Right ventricle myocardium inferior (tissue), 1 donor: Measurements from ENCODE around the gene CADPS. TPM values are rescaled to one million over a fixed set of nuclear protein-coding genes. Genes with fewer than 3 reads are reported as not detected.
A peak's percentile ranks its signal among the peaks of the same experiment; 100 is the strongest.

Source experiments
- ATAC-seq: fragments of 200-7000 bp; cut with Tn5 transposase; one replicate; pipeline ENCODE4 v1.9.1; 2020; ENCODE audit warnings: mild to moderate bottlenecking, moderate library complexity
- DNase-seq: peaks from one replicate; pipeline ENCODE4 v3.0.0; 2021; ENCODE audit errors: missing footprints
- intact Hi-C: fragments of 100-400 bp; cut with DNase I; formaldehyde crosslinking; loops from one replicate; pipeline ENCODE4 v1.11.0; 2022
- total RNA-seq: library from RNA; stranded (reverse); fragmentation: NEBNext Ultra II Directional; extraction: Animal tissue kit (Norgen Biotek cat#: 25700); gene quantifications from one replicate; pipeline ENCODE4 v1.2.1, GENCODE V29; 2021
- donor health status: DM: no; HTN: yes; CAD: no; lungs with severe emphysema.

The CADPS gene
- total RNA-seq, 1 donor from 2014 or later, result 10.4 TPM

DNA sequence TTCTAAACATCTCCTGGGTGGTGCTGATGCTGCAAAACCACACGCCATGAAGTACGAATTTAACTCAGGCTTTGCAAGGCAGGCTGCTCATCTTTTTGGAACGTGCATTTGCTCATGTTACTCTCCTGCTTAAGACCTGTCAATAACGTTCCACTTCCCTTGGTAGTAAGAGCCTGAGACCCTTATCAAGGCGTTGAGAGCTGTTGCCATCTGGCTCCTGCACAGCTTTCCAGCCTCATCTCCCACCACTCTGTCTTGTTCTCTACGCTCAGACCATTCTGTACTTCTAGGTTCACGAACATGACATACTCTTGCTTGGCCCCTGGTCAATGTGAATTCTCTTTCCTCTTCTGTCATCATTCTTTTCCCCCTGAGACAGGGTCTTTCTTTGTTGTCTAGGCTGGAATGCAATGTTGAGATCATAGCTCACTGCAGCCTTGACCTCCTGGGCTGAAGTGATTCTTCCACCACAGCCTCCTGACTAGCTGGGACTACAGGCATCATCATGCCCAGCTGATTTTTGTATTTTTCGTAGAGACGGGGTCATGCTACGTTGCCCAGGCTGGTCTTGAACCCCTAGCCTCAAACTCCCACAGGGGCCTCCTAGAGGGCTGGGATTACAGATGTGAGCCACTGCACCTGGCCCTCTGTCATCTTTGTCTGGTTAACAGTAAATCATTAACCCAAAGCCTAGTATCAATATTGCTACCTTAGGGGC lies 202.8 kb downstream of the CADPS start:
- no peak for ATAC-seq
- DNase-seq, result no peak
- intact Hi-C loops, result no loop called here

DNA sequence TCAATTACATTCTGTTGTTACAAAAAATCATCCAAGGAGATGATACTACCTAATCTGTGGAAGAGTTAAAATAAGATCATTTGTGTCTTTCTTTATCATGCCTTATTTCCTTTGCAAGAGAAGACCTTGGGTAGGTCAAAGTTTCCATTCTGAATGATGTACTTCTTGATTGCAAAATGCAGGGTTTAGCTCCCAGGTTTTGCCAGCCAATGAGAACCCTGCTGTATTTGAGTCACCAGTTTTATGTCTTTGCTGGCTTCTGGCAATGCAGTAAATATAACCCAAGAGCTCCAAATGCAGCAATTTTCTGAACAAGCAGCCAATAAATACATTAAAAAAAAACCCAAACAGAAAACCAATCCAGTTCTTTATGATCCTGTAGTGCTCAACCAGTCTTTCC lies 204.9 kb downstream of the CADPS start:
- intact Hi-C loops, result no loop called here
- DNase-seq, result no peak
- ATAC-seq, result no peak

DNA sequence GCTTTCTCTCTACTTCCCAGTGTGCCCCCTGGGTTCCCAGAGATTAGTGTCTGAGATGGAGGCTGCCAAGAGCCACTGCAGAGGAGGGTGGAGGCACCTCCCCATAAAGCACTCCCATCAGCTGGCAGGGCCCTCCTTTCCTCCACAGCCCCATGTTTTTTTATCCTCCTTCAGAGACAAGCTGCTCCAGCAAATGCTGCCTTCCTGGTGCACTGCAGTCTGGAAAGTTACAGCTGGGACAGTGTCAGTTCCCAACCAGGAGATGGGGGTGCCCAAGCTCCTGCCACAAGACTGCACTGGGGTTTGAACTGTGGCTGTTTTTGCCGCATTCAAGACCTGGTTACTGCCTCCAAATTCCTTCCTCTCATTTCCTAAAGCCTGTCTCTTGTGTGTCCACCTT lies 206.1 kb downstream of the CADPS start:
- DNase-seq, result no peak
- intact Hi-C loops, result loop anchor here (5.0 to 10.0 kb wide), 2 partner anchors 258 to 556 kb away; no protein-coding TSS in a partner anchor
- no peak for ATAC-seq

DNA sequence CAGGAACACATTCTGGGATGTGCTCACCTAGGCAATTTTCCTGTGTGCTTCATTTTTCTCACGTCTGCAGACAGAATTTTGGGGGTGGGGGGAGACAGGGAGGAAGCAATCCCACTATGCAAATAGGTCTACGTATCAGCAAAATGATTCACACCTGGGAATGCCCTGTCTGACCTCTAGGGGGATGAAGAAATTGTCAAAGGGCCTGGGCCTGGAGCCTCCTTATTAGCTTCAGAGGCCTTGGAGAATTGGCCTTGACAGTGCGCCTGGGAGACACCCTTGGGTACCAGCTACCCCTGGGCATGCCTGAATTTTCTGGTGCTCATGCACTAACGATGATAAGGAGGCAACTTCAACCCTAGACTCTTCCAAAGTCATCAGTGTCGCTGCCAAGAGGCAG lies 207.5 kb downstream of the CADPS start:
- intact Hi-C loops, result loop anchor here (5.0 to 10.0 kb wide), 2 partner anchors 260 to 557 kb away; no protein-coding TSS in a partner anchor
- DNase-seq (no peak), ATAC-seq (no peak)

DNA sequence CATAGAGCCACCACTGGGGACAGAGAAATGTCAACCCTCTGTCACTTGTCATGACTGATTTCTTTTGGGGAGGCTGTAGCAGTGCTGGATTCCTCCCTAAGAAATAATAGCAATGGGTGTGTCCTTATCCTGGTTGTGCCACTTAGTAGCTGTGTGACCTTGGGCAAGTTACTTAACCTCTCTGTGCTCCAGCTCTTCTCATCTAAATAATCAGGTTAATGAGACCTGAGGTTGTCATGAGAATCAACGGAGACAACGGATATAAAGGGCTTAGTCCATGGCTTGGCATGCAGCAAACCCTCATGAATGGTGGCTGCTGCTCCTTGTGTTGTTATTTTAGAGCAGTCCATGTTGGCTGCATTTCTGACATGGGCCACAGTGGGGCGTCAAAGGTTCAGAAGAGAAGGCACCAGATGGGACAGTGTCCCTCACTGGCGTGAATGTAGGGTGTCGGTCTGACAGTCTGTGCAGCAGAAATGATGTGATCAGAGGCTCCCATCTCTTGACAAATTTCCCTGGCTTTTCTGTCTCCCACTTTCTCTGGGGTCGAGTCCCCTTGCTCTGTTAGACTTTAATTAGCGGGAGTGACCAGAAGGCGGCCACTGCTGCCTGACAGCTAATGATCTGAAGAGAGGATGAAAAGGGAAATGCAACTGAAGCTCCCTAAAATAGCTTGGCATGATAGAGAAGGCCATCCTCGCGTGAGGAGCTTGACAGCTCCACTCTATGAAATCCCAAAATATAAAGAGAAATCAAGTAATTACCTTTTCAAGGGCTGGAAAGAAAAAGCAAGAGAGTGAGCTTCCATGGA lies 209.4 kb downstream of the CADPS start:
- peak; percentile 83 for ATAC-seq

DNA sequence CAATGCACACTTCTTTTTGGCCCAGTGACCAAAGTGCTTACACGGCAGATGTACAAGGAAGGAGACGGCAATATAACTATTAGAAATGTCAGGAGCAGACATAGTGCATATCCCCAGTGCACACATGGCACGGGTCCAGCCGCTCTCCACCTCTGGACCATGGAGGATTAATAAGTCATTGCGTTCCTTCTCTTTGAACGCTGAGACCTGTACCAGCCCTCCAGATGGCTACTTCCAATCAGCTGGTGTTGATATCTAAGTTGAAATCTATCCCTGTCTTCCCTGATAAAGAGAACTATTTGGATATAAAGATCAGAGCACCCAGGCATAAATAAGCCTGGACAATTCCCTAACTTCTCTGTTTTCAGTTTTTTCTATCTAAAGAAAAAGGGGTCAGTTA lies 212.5 kb downstream of the CADPS start:
- intact Hi-C loops, result loop anchor here (10.0 kb wide), 1 partner anchor 562 kb away; no protein-coding TSS in a partner anchor
- ATAC-seq (no peak), DNase-seq (peak; percentile 62)

More for the DNA sequence above, 209.4 kb downstream of the CADPS start:
- intact Hi-C loops, result loop anchor here (2.0 to 10.0 kb wide), 3 partner anchors 261 to 559 kb away; no protein-coding TSS in a partner anchor
- peak; percentile 61 for DNase-seq

DNA sequence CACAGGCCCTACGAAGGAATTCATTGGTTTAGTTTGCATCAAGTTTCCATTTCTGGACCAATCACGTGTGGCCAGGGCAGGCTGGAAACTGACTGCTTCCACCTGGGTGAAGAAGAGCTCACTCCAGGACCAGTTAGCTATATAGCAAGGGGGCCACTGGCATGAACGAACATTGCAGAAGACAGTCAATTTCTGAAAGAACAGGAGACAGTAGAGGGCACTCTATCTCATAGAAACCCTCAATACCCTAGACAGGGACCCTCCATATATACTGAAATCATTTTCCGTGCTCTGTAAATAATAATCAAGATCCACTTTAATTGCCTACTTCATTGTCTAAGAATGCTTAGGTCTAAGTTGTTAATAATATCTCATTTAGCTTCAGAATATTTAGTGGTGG lies 215.6 kb downstream of the CADPS start:
- DNase-seq, result no peak
- intact Hi-C loops, result loop anchor here (10.0 kb wide), 1 partner anchor 565 kb away; no protein-coding TSS in a partner anchor
- no peak for ATAC-seq

DNA sequence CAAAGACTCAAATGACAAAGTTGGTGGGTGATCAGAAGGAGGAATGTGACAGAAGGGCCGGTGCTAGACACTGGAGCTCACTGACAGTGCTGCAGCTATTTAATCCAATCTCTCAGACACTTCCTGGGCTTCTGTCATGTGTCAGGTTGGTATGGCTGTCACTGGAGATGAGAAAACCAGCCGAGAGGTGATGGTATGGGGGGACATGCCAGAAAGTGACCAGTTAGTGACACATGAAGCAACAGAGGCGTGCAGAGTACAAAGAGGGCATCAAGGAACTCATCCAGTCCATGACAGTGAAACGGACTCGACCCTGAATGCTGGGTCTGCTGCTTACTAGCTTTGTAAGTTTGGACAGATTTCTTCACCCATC lies 219.5 kb downstream of the CADPS start:
- DNase-seq, result no peak
- peak; percentile 39 for ATAC-seq
- intact Hi-C loops, result no loop called here

DNA sequence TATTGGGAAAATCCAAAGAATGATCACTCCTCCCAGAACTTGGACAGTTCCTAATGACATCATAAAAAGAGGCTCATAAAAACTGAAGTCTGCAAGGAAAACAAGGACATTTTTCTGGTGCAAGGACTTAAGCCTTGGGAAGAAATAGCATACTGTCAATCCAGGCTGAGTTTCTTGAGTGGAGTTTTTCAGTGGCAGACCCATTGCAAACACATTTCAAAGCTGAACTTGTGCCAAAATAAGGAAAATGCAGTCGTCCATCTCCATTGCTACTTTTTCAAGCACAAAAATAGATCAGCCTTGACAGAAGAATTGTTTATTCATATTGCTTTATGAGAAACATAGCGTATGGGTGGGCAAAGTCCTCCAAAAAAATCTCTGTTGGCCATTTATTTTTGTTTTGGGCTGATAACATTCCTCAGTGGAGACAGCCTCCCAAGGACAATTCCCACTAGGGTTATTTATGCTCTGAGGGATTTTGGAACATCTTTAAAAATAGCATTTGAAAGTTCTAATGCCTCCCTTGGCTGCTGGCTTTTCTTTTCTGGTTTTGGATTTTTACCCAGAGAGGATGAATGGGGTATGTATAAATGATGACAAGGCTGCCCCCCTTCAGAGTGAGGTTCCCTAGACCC lies 220.0 kb downstream of the CADPS start:
- DNase-seq (no peak), ATAC-seq (no peak)
- intact Hi-C loops, result no loop called here

DNA sequence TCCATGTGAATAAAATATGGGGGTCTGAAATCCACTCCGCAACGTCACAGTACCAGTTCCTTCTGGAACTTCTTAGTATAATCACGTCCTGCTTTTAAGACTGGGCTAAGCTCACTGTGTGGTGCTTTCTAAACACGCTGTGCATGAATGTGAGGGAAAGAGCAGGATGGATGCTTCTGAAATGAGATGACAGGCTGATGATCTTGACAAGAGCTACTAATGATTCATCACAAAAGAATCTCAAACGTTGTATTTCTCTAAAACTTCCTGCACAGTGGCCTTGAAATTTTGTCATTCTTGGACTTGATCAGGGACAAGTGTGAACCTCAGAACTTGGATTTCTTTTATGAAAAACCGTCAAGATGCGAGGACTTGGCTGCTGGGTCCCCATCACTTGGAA lies 221.4 kb downstream of the CADPS start:
- intact Hi-C loops, result no loop called here
- no peak for ATAC-seq
- DNase-seq, result no peak

DNA sequence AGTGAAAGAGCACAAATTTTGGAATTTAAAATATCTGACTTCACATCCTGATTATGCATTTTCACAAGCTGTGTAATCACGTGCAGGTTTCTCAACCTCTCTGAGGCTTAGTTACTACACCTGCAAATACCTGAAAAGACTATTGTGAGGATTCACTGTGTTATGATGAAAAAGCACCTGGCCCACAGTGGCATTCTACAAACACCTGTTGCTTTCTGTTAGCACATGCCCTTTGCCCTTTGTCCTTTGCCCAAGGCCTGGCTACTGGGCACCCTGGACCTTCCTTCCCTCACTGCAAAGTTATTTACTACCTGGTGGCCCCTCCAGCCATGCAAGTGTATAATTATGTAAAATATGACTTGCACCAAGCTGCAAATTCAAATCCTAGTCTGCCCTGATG lies 227.5 kb downstream of the CADPS start:
- DNase-seq, result no peak
- intact Hi-C loops, result no loop called here
- no peak for ATAC-seq

DNA sequence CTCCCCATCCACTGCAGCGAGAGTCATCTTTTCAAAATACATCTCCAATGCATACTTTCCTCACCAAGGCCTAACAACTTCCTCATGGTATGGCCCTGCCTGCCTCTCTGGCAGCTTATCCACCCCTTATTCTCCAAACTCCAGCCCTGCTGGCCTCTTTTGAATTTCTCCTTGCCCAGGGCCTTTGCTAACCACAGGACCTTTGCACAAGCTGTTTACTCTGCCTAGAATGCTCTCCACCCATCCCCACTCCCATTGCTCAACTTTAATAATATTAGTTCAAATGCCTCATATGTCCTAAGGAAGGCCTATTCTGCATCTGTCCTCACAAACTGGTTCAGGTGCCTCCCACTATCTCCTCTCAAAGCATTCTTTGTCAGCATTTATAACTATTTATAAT lies 230.7 kb downstream of the CADPS start:
- DNase-seq (no peak), ATAC-seq (no peak)
- intact Hi-C loops, result no loop called here

DNA sequence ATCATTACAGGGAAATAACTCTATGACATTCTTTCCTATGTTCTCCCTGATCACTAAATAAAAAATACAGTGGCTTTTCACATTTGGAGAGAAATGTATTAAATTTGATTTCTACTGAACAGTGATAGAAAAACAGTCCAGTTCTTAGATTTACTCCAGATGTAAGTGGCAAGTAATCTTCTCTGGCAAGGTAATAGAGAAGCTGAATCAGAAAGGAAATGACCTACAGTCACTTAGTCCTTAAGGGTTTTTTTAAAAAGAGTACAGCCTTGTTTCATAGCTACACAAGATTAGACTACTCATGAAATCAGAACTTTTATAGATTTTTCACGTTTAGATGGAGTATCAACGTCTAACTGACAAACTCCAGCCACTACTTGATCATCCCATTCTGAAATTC lies 236.9 kb downstream of the CADPS start:
- no peak for ATAC-seq
- DNase-seq, result no peak
- intact Hi-C loops, result no loop called here

DNA sequence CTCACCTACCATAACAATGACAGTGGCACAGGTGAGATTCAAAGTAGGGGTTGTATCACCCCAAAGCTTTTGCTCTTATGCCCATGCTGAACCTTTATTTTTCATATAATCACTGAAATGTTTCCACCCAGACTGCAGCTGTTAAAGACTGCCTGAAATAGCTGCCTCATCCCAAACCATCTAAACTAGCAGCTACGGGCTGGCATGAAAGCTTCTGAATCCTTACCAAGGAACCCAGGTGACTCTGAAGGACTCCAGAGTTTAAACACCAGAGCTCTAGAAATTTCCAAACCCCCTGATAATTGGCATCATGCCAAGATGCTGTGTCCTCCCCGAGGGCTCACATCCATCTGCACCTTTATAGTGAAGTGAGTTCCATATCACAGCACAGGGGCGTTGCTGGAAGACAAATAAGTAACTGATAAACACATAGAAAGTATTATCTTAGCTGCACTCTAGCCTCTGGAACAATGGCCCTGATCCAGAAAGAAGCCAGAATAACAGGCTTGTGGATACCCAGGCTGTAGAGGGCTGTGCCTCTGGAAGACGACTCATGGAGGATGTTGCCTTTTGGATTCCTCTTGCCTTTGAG lies 238.9 kb downstream of the CADPS start:
- intact Hi-C loops, result no loop called here
- no peak for ATAC-seq
- DNase-seq, result no peak

DNA sequence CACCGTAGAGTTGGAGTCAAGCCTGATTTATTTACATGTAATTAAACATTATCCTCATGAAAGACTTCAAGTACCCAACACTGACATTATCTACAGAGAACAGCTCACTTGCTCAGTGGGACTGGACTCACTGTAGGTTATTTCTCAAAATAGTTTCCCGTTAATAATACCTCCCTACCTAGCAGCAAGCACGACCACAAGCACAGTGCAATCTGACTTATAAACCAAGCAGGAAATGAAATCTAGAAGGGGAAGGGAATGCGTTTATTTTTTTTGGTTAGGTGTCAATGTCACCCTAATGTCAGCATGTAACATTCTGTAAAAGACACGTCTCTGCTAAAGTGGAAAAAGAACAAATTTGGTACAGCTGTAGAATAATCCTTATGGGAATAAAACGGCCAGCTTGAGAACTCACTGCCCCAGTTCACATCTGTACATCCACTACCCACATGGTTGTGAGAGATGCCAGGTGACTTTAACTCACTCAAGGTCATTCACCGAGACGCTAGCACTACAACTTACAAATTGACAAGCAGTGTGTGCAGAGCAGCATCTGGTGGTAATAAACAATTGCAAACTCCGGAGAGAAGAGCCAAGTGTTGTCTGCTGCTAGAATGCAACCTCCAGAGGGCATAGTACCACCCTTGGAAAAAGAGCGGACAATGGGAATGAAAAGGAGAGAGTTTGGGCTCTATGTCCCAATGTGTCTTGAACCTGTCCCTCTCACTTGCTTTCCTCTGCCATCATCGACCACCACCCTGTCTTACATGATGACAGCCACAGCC lies 242.5 kb downstream of the CADPS start:
- intact Hi-C loops, result no loop called here
- DNase-seq (no peak), ATAC-seq (no peak)

DNA sequence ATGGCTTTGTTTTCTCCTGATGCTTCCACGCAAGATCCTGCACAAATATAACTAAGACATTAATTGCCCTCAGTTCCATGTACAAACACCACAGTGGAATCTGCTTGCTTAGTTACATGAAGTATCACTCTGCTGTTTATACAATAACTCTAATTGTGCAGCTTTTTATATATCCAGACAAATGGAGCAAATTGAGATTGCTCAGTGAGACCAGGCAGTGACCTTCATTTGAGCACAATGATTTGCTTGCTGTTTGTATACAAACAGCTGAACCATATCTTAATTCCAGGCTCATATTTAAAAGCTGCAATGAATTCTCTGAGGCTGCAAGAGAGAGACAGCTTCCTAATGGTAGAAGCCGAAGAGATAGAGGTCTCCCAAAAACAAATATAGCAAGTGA lies 243.7 kb downstream of the CADPS start:
- DNase-seq, result no peak
- intact Hi-C loops, result no loop called here
- ATAC-seq, result no peak

DNA sequence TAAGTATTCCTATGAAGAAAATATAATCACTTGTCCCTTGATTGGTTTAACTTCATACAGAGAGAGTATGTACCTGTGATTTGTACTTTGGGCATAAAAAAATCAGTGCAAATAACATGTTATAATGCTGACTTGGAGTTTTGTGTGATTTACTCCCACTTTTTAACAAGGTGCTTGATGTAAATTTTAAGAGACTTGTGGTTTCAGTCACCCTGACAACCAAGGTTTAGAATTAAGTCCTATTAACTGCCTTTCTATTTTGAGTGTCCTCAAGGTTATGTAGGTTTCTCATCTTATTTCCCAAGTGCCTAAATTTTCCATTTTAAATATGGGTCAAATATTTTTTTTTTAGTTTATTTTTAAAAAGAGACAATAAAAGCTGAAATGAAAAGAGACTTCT lies 244.6 kb downstream of the CADPS start:
- no peak for DNase-seq
- intact Hi-C loops, result no loop called here
- no peak for ATAC-seq

DNA sequence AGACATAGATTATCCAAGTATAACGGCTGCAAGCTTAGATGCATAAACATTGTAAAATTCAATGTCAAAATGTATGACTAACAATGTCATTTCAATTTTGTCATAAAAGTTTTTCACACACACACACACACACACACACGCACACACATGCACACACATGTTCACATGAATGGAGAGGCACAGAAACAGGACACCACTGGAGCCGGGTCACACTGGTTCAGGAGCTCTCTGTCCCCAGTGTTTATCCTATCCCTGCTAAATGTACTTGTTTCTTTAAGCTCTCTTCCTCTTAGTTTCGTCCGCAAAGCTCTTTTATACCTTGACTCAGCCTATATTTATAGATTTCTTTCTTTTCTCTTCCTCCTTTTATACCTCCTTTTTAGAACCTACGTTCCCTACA lies 249.9 kb downstream of the CADPS start:
- no peak for DNase-seq
- no peak for ATAC-seq
- intact Hi-C loops, result no loop called here
